DND-41 (cell line): ENCODE data around the gene RORB.

ENCODE experiments used
- ATAC-seq: fragments of 200-7000 bp; cut with Tn5 transposase; 3 replicates; pipeline ENCODE4 v1.9.1; 2021; ENCODE audit warnings: low read depth; ENCODE audit not compliant: insufficient read depth
- DNase-seq: peaks from one replicate; pipeline ENCODE4 v3.0.0-alpha.2; 2020
- H2AFZ ChIP-seq: 2 replicates; pipeline ENCODE4 v1.6.0; 2012; ENCODE audit warnings: low read depth, low read length
- H3K27ac ChIP-seq: 2 replicates; pipeline ENCODE4 v1.5.1; 2012; ENCODE audit warnings: low read length, inconsistent platforms
- H3K27me3 ChIP-seq: fragments of 200-600 bp; sonication (generic); 2 replicates; pipeline ENCODE4 v1.6.0; 2012; ENCODE audit warnings: low read length, mild to moderate bottlenecking, inconsistent platforms; ENCODE audit not compliant: insufficient read depth, poor library complexity
- H3K36me3 ChIP-seq: 2 replicates; pipeline ENCODE4 v1.5.1; 2012; ENCODE audit warnings: low read length, inconsistent platforms; ENCODE audit not compliant: insufficient read depth
- H3K4me1 ChIP-seq: 2 replicates; pipeline ENCODE4 v1.5.1; 2012; ENCODE audit warnings: mild to moderate bottlenecking, low read length; ENCODE audit not compliant: insufficient read depth
- H3K4me2 ChIP-seq: 2 replicates; pipeline ENCODE4 v1.6.0; 2012; ENCODE audit warnings: mild to moderate bottlenecking, moderate library complexity, low read length, inconsistent platforms; ENCODE audit not compliant: insufficient read depth
- H3K4me3 ChIP-seq, 2 experiments: fragments of 200-600 bp in 1 of 2; shearing (Covaris generic) in 1 of 2; 2 replicates each; pipeline ENCODE4 v1.5.1; 2012 to 2016; ENCODE audit warnings: inconsistent platforms in 2 of 2, low read length in 2 of 2, mild to moderate bottlenecking in 2 of 2, low read depth in 1 of 2, moderate library complexity in 1 of 2
- H3K79me2 ChIP-seq: 2 replicates; pipeline ENCODE4 v1.6.0; 2012; ENCODE audit warnings: low read length, inconsistent platforms; ENCODE audit not compliant: insufficient read depth
- H3K9ac ChIP-seq: 2 replicates; pipeline ENCODE4 v1.6.0; 2012; ENCODE audit warnings: low read depth, mild to moderate bottlenecking, inconsistent platforms, low read length, moderate library complexity
- H3K9me3 ChIP-seq: 2 replicates; pipeline ENCODE4 v1.5.1; 2012; ENCODE audit warnings: low read length, moderate library complexity, mild to moderate bottlenecking, inconsistent platforms; ENCODE audit not compliant: insufficient read depth, severe bottlenecking
- H4K20me1 ChIP-seq: 2 replicates; pipeline ENCODE4 v1.6.0; 2012; ENCODE audit warnings: low read length; ENCODE audit not compliant: insufficient read depth
- EZH2 ChIP-seq: IDR thresholded peaks from 3 replicates; pipeline ENCODE4 v1.6.1; 2012; ENCODE audit warnings: borderline replicate concordance, low read depth, mild to moderate bottlenecking, moderate library complexity, low read length, inconsistent platforms; ENCODE audit not compliant: severe bottlenecking
- TF ChIP-seq, protein P1 (sequence below): IDR thresholded peaks from 2 replicates; pipeline ENCODE4 v1.5.1; 2012; ENCODE audit warnings: borderline replicate concordance, low read length, moderate library complexity, mild to moderate bottlenecking; ENCODE audit not compliant: poor library complexity, severe bottlenecking; ENCODE audit errors: extremely low read depth

Gene RORB

GRCh38 chr9:74570879-74571512, 73.9 kb downstream of the RORB start:
- Histone ChIP-seq H3K79me2 (peaks cover 94% of the 10 kb centered on the region), H3K36me3 (peaks cover 9% of the 10 kb centered on the region; the same call in 1 of the 2 replicates), H3K4me2 (no peak overlapping the region), H3K9ac (no peak overlapping the region), H3K27me3 (no peaks in the 10 kb centered on the region), H3K4me1 (no peaks in the 10 kb centered on the region), H3K27ac (no peak overlapping the region), H4K20me1 (peaks cover 10% of the 10 kb centered on the region; the same call in 1 of the 2 replicates), H3K4me3 (no peak overlapping the region), H3K9me3 (no peaks in the 10 kb centered on the region), H2AFZ (no peak overlapping the region)
- ATAC-seq = peak; percentile 68
- peak; percentile 35 for DNase-seq
- TF ChIP-seq EZH2 = no peak
- TF ChIP-seq, protein P1, sequence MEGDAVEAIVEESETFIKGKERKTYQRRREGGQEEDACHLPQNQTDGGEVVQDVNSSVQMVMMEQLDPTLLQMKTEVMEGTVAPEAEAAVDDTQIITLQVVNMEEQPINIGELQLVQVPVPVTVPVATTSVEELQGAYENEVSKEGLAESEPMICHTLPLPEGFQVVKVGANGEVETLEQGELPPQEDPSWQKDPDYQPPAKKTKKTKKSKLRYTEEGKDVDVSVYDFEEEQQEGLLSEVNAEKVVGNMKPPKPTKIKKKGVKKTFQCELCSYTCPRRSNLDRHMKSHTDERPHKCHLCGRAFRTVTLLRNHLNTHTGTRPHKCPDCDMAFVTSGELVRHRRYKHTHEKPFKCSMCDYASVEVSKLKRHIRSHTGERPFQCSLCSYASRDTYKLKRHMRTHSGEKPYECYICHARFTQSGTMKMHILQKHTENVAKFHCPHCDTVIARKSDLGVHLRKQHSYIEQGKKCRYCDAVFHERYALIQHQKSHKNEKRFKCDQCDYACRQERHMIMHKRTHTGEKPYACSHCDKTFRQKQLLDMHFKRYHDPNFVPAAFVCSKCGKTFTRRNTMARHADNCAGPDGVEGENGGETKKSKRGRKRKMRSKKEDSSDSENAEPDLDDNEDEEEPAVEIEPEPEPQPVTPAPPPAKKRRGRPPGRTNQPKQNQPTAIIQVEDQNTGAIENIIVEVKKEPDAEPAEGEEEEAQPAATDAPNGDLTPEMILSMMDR = peak; percentile 63

- Histone ChIP-seq H3K36me3 (peaks cover 6% of the 10 kb centered on the region; the same call in 1 of the 2 replicates), H3K4me1 (no peaks in the 10 kb centered on the region), H4K20me1 (peaks cover 10% of the 10 kb centered on the region; the same call in 1 of the 2 replicates), H3K4me3 (no peak overlapping the region), H3K9me3 (no peaks in the 10 kb centered on the region), H3K4me2 (no peak overlapping the region), H3K27ac (no peak overlapping the region), H3K79me2 (peaks cover 98% of the 10 kb centered on the region), H3K27me3 (no peaks in the 10 kb centered on the region), H2AFZ (no peak overlapping the region), H3K9ac (no peak overlapping the region)
- no peak for DNase-seq
- TF ChIP-seq EZH2 = no peak
- TF ChIP-seq, protein P1 = no peak
- ATAC-seq = no peak; the same call in 2 of the 3 replicates
These were observed 76.6 kb downstream of the RORB start for GRCh38 chr9:74573640-74574191.

DNA sequence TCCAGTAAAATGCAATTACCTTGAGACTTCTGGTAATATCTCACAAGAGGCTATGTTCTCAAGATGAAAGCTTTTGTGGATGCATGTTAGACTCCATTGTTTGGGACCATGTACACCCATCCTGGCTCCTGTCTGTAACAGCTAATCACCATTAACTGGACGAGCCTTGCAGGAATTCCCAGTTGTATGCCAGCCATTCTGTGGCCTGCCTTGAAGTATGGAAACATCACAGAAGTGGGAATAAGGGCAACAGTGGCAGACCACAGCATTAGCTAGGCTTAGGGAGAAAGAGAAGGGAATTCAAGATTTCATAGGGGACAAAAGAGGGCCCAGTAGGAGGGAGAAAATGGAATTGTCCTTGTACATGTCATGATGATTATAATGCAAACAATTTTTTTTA, 79.0 kb downstream of the RORB start:
- Histone ChIP-seq H3K36me3 (peaks cover 6% of the 10 kb centered on the region; the same call in 1 of the 2 replicates), H3K9ac (no peak overlapping the region), H4K20me1 (peaks cover 11% of the 10 kb centered on the region; the same call in 1 of the 2 replicates), H3K4me1 (no peaks in the 10 kb centered on the region), H3K27ac (no peak overlapping the region), H3K27me3 (no peaks in the 10 kb centered on the region), H3K4me3 (no peak overlapping the region), H3K79me2 (peaks cover 98% of the 10 kb centered on the region), H2AFZ (no peak overlapping the region), H3K4me2 (no peak overlapping the region), H3K9me3 (no peaks in the 10 kb centered on the region)
- no peak for TF ChIP-seq EZH2
- TF ChIP-seq, protein P1 = no peak
- no peak for DNase-seq
- no peak for ATAC-seq
